Prostate gland (tissue), 2 donors: Measurements from ENCODE around the gene SHF.

Experiments used
- CTCF ChIP-seq, 4 experiments: fragments of 200-600 bp in 2 of 4; fragments of 450-650 bp in 2 of 4; sonication (generic) in 2 of 4; IDR thresholded peaks; 1 replicate in 3 of 4; 2 replicates in 1 of 4; pipeline ENCODE4 v1.5.1; 2016 to 2019; ENCODE audit warnings: antibody characterized with exemption in 4 of 4, mild to moderate bottlenecking in 2 of 4, moderate library complexity in 2 of 4
- POLR2A ChIP-seq: fragments of 450-650 bp; IDR thresholded peaks from one replicate; pipeline ENCODE4 v1.6.1; 2016; ENCODE audit warnings: antibody characterized with exemption, mild to moderate bottlenecking
- POLR2AphosphoS5 ChIP-seq: sonication (generic); formaldehyde crosslinking; IDR thresholded peaks from one replicate; pipeline ENCODE4 v1.6.1; 2017; ENCODE audit warnings: antibody characterized with exemption

DNA sequence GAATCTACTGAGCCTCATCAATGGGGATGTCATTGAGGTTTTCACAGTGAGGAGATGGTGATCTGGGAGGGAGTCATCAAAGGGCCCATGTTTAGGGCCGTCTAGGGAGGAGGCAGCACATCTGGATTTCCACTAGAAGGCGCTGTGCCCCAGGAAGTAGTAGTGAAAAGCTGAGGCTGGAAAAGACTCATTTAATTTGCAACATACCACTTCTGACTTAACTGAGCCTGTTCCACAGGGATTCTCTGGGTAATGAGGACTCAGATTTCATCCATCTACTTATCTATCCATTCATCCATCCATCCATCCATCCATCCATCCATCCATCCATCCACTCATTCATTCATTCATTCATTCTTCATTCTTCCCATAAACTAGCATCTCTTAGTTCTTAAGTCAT is 17.4 kb upstream of the SHF start:
- TF ChIP-seq POLR2A, result no peak
- peak; percentile 24 to 76 (median 60) for TF ChIP-seq CTCF (IDR thresholded peaks at IDR 0.05)
- no peak for TF ChIP-seq POLR2AphosphoS5
